CD4-positive, alpha-beta T cell (primary cell): ENCODE data around the gene SMIM12. TPM values are rescaled to one million over a fixed set of nuclear protein-coding genes. Genes with fewer than 3 reads are reported as not detected.

Source experiments
- ATAC-seq: fragments of 200-7000 bp; cut with Tn5 transposase; one replicate; pipeline ENCODE4 v1.10.0; 2022; ENCODE audit warnings: mild to moderate bottlenecking; ENCODE audit not compliant: poor library complexity
- CTCF ChIA-PET: fragments of 350-600 bp; sonication (Branson Sonifier 250); formaldehyde crosslinking; loops from one replicate; lab custom pipeline; 2021; ENCODE audit warnings: antibody characterized with exemption, inconsistent platforms; lab: Charles Lee
- POLR2A ChIA-PET: fragments of 350-600 bp; sonication (Branson Sonifier 250); formaldehyde crosslinking; loops from one replicate; lab custom pipeline; 2021; ENCODE audit warnings: antibody characterized with exemption, inconsistent platforms; lab: Charles Lee
- DNase-seq, 14 experiments: peaks; one replicate each; pipeline ENCODE4 v3.0.0-alpha.2; 2013 to 2020; ENCODE audit warnings: mixed read lengths in 2 of 14
- H3K27ac ChIP-seq, 2 donors: one replicate each; pipeline versions ENCODE4 v1.5.1 to v1.7.0; 2013; ENCODE audit warnings: low read length in 2 of 2, low read depth in 1 of 2, mild to moderate bottlenecking in 1 of 2
- H3K27me3 ChIP-seq, 2 experiments: 1 replicate in 1 of 2; 2 replicates in 1 of 2; pipeline versions ENCODE4 v1.6.1 to v1.7.0; 2013; ENCODE audit warnings: low read length in 2 of 2, control low read depth in 1 of 2, mild to moderate bottlenecking in 1 of 2, moderate library complexity in 1 of 2; ENCODE audit not compliant: insufficient read depth in 2 of 2, control insufficient read depth in 1 of 2
- H3K36me3 ChIP-seq: one replicate; pipeline ENCODE4 v1.6.1; 2013; ENCODE audit warnings: low read length, control low read depth; ENCODE audit not compliant: insufficient read depth
- H3K4me1 ChIP-seq: one replicate; pipeline ENCODE4 v1.6.1; 2013; ENCODE audit warnings: low read length, control low read depth; ENCODE audit not compliant: insufficient read depth
- H3K4me3 ChIP-seq: one replicate; pipeline ENCODE4 v1.5.1; 2013; ENCODE audit warnings: mild to moderate bottlenecking, low read length, moderate library complexity
- H3K9me3 ChIP-seq, 2 experiments: 1 replicate in 1 of 2; 2 replicates in 1 of 2; pipeline versions ENCODE4 v1.6.1 to v1.7.0; 2013; ENCODE audit warnings: low read length in 2 of 2, mild to moderate bottlenecking in 2 of 2, control low read depth in 1 of 2, moderate library complexity in 1 of 2; ENCODE audit not compliant: control insufficient read depth in 1 of 2, insufficient read depth in 1 of 2
- H3K27ac Mint-ChIP-seq: one replicate; pipeline ENCODE4 v1.8.0; 2020; ENCODE audit warnings: mixed read lengths
- H3K27me3 Mint-ChIP-seq: one replicate; pipeline ENCODE4 v1.8.0; 2021; ENCODE audit warnings: mixed read lengths
- H3K36me3 Mint-ChIP-seq: one replicate; pipeline ENCODE4 v1.8.0; 2021; ENCODE audit warnings: low read depth, mixed read lengths
- H3K4me1 Mint-ChIP-seq: one replicate; pipeline ENCODE4 v1.8.0; 2021; ENCODE audit warnings: low read depth, mixed read lengths
- H3K4me3 Mint-ChIP-seq: one replicate; pipeline ENCODE4 v1.8.0; 2020; ENCODE audit warnings: mild to moderate bottlenecking, mixed read lengths
- H3K9me3 Mint-ChIP-seq: one replicate; pipeline ENCODE4 v1.8.0; 2020; ENCODE audit warnings: mixed read lengths
- CTCF ChIP-seq: fragments of 200-600 bp; IDR thresholded peaks from one replicate; pipeline ENCODE4 v1.8.0; 2022; ENCODE audit warnings: antibody characterized with exemption, mild to moderate bottlenecking
- intact Hi-C, 2 experiments: fragments of 100-400 bp; cut with DNase I in 1 of 2; cut with micrococcal nuclease in 1 of 2; formaldehyde crosslinking; loops; one replicate each; pipeline versions ENCODE4 v1.15.1 to v1.9.0; 2023 to 2025; cut with DNase I, micrococcal nuclease
- total RNA-seq, 174 experiments: library from RNA in 2 of 174; stranded (reverse) in 2 of 174; gene quantifications; one replicate each; pipeline ENCODE4 v1.2.3 and lab custom pipeline; 2021 to 2026

SMIM12 gene
- total RNA-seq, 2 experiments from 2014 or later, result 43.0 to 44.6 TPM

- TF ChIP-seq CTCF, result no peak
- ChIA-PET CTCF (no interaction called here), POLR2A (no interaction called here)
- ATAC-seq, result no peak
- Mint-ChIP-seq H3K4me1 (no peaks in the 10 kb centered on the region), H3K9me3 (peaks cover 11% of the 10 kb centered on the region), H3K4me3 (no peak overlapping the region), H3K27me3 (no peaks in the 10 kb centered on the region), H3K36me3 (peaks cover 8% of the 10 kb centered on the region), H3K27ac (no peak overlapping the region)
- no peaks in the 10 kb centered on the region for H3K9me3 ChIP-seq
- no peak overlapping the region for H3K27ac ChIP-seq
- intact Hi-C loops, result no loop called here
- no peaks in the 10 kb centered on the region for H3K4me1 ChIP-seq
- DNase-seq, result no peak
- no peaks in the 10 kb centered on the region for H3K27me3 ChIP-seq
- H3K4me3 ChIP-seq, result no peak overlapping the region
- no peaks in the 10 kb centered on the region for H3K36me3 ChIP-seq
Observed at GRCh38 chr1:34808051-34808810, 51.3 kb downstream of the SMIM12 start.

DNA sequence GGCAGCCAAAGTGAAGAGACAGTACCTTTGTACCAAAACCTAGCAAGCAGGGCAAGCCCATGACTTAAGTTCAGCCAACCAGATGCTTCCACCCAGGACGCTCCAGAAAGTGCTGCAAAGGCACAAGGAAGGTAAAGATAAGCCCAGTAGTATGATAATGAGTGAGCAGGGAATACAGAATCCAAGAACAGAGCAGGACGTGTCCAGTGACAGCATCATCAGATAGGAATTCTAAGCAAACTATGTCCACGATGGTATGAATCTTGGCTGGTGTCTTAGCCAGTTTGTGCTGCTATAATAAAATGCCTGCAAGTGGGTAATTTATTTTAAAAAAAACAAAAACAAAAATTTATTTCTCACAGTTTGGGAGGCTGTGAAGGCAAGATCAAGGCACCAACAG, 53.2 kb downstream of the SMIM12 start:
- ATAC-seq, result no peak
- Mint-ChIP-seq H3K27ac (no peak overlapping the region), H3K36me3 (peaks cover 8% of the 10 kb centered on the region), H3K4me3 (no peak overlapping the region), H3K9me3 (peaks cover 11% of the 10 kb centered on the region), H3K27me3 (no peaks in the 10 kb centered on the region), H3K4me1 (no peaks in the 10 kb centered on the region)
- no peaks in the 10 kb centered on the region for H3K36me3 ChIP-seq
- H3K4me3 ChIP-seq, result no peak overlapping the region
- intact Hi-C loops, result no loop called here
- ChIA-PET CTCF (no interaction called here), POLR2A (no interaction called here)
- TF ChIP-seq CTCF, result no peak
- no peak overlapping the region for H3K27ac ChIP-seq
- H3K4me1 ChIP-seq, result no peaks in the 10 kb centered on the region
- H3K9me3 ChIP-seq, result peaks cover 0 to 3% of the 10 kb centered on the region in 2 experiments
- DNase-seq, result no peak
- H3K27me3 ChIP-seq, result no peaks in the 10 kb centered on the region

DNA sequence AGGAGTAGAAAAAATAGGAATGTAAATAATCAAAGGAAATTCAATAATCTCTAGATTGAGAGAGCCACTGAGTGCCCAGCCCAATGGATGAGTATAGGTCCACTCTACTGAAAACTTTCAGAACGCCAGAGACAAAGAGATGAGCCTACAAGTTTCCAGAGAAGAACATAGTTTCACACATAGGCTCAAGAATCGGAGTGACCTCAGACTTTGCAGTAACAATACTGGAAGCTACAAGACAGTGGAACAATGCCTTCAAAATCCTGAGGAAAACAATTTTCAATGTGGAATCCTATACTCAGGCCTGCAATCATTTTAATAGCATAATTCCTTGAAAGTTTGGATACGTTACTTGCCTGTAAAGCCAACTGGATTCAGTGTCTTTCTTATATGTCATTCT, 55.8 kb downstream of the SMIM12 start:
- Histone ChIP-seq H3K9me3 (peaks cover 0 to 3% of the 10 kb centered on the region in 2 experiments), H3K4me3 (no peak overlapping the region), H3K27me3 (no peaks in the 10 kb centered on the region), H3K27ac (no peak overlapping the region), H3K4me1 (no peaks in the 10 kb centered on the region), H3K36me3 (no peaks in the 10 kb centered on the region)
- intact Hi-C loops, result no loop called here
- DNase-seq (no peak), ATAC-seq (no peak)
- no peak for TF ChIP-seq CTCF
- H3K4me3 Mint-ChIP-seq, result no peak overlapping the region
- no peaks in the 10 kb centered on the region for H3K27me3 Mint-ChIP-seq
- H3K27ac Mint-ChIP-seq, result no peak overlapping the region
- CTCF ChIA-PET, result no interaction called here
- H3K36me3 Mint-ChIP-seq, result peaks cover 8% of the 10 kb centered on the region
- POLR2A ChIA-PET, result no interaction called here
- H3K9me3 Mint-ChIP-seq, result peaks cover 6% of the 10 kb centered on the region
- H3K4me1 Mint-ChIP-seq, result no peaks in the 10 kb centered on the region

Other genes with a start within 250 kb of the SMIM12 start
- gene GJB5, start 104.7 kb downstream of the SMIM12 start, total RNA-seq, result not detected
- gene GJB4, start 100.0 kb downstream of the SMIM12 start, total RNA-seq, result not detected
- not detected for gene GJB3, start 78.5 kb downstream of the SMIM12 start, total RNA-seq
- gene GJA4, start 66.8 kb downstream of the SMIM12 start, total RNA-seq, result not detected
- gene DLGAP3, start 69.9 kb upstream of the SMIM12 start, total RNA-seq, result under 1 TPM; 0.34 to 0.44 TPM
- 1 to 10 TPM in 1 of 2 experiments, under 1 TPM in 1; 0.85 to 2.3 TPM for gene TMEM35B, start 125.6 kb upstream of the SMIM12 start, total RNA-seq
- 10 to 100 TPM; 23.6 to 30.3 TPM for gene ZMYM6, start 172.2 kb upstream of the SMIM12 start, total RNA-seq
- gene ZMYM1, start 219.6 kb upstream of the SMIM12 start, total RNA-seq, result 1 to 10 TPM; 6.3 to 6.7 TPM